Adrenal gland (tissue), 5 donors: ENCODE results near the gene KLF6.

Source experiments
- POLR2A ChIP-seq, 2 donors: fragments of 450-650 bp; IDR thresholded peaks; one replicate each; pipeline ENCODE4 v1.6.1; 2017; ENCODE audit warnings: antibody characterized with exemption in 2 of 2, mild to moderate bottlenecking in 2 of 2, moderate library complexity in 1 of 2
- TF ChIP-seq, protein P1 (sequence below), 6 experiments: fragments of 450-650 bp in 4 of 6; fragments of 200-600 bp in 2 of 6; sonication (generic) in 1 of 6; IDR thresholded peaks; 1 replicate in 5 of 6; 2 replicates in 1 of 6; pipeline versions ENCODE4 v1.5.1 to v1.8.0; 2016 to 2021; ENCODE audit warnings: antibody characterized with exemption in 6 of 6, mild to moderate bottlenecking in 2 of 6, moderate library complexity in 1 of 6
- donor health status: DM: no; HTN: no; CAD: no.

DNA sequence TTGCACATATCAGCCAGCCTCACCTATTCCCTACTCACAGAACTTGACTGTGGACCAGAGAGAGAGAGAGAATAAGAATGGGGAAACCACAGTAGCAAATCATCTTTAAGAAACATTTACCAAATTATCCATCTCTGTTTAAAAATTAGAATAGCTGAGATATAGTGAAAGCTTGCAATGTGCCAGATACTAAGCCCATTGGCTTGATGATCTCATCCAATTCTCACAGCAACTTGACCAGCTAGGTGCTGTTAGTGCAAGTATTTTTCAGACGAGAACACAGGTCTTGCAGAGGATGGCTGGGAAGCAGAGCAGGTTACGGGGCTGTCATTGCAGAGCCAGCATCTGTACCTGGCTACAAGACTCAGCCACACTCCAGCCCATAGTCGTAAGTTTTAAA lies 50.9 kb downstream of the KLF6 start:
- TF ChIP-seq, protein P1, sequence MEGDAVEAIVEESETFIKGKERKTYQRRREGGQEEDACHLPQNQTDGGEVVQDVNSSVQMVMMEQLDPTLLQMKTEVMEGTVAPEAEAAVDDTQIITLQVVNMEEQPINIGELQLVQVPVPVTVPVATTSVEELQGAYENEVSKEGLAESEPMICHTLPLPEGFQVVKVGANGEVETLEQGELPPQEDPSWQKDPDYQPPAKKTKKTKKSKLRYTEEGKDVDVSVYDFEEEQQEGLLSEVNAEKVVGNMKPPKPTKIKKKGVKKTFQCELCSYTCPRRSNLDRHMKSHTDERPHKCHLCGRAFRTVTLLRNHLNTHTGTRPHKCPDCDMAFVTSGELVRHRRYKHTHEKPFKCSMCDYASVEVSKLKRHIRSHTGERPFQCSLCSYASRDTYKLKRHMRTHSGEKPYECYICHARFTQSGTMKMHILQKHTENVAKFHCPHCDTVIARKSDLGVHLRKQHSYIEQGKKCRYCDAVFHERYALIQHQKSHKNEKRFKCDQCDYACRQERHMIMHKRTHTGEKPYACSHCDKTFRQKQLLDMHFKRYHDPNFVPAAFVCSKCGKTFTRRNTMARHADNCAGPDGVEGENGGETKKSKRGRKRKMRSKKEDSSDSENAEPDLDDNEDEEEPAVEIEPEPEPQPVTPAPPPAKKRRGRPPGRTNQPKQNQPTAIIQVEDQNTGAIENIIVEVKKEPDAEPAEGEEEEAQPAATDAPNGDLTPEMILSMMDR (IDR thresholded peaks at IDR 0.05): no peak
- TF ChIP-seq POLR2A (IDR thresholded peaks at IDR 0.05): no peak
